Measurements from ENCODE around the gene HPCA. TPM values are rescaled to one million over a fixed set of nuclear protein-coding genes. Genes with fewer than 3 reads are reported as not detected.
A peak's percentile ranks its signal among the peaks of the same experiment; 100 is the strongest.

The HPCA gene
- under 1 TPM in 1 of 2 donors, not detected in 1; 0.38 TPM for total RNA-seq

DNA sequence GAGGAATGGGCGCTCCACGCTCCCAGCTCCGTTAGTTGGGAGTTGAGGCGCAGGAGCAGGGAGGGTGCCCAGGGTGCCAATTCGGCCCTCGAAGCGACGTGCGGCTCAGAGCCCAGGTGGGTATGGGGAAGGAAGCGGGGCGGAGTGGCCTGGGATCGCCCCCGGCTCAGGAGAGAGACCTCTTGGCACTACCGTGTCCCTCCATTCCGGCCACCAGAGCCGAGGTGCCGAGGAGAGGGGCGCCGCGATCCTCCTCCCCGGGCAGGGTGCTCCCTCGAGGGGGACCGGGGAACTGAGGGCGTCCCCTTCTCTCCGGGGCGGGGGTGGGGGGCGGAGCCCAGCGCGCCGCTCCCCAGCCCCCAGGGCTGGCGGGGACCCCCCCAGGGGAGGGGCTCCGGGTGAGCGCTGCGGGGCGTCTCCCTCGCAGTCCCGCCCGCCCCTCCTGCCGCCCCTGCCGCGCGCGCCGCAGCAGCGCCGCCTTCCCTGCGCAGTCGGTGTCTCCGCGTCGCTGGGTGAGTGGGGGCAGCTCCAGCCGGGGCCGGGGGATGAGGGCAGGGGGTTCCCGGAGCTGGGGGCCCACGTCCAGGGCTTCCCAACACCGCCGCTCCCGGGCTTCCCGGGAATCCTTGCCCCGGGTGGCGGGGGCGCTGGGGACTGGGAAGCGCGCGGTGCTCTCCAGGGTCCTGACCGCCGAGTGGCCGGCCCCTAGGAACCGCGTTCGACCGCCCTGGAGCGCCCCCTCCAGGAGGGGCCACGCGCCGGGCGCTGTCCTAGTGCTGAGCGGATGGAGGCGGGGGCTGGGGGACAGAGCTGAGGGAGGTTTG is at the start of gene HPCA:
HPCA (plus strand) TSS at position 488 of the 824 bp plus-strand sequence. CDS start 2,408 bp downstream, outside the sequence.
- peak; percentile 73 to 80 for ATAC-seq
- Mint-ChIP-seq H3K27me3 (peaks cover 47 to 49% of the 10 kb centered on the region in 2 donors), H3K36me3 (no peaks in the 10 kb centered on the region), H3K27ac (no peak within 1 kb of the TSS), H3K4me3 (peak within 1 kb of the TSS; percentile 50), H3K4me1 (ENCODE audit: low read depth in 2 of 2) (peaks cover 6 to 12% of the 10 kb centered on the region in 2 donors), H3K9me3 (no peaks in the 10 kb centered on the region)
- no peak for DNase-seq (ENCODE audit: low spot score)

DNA sequence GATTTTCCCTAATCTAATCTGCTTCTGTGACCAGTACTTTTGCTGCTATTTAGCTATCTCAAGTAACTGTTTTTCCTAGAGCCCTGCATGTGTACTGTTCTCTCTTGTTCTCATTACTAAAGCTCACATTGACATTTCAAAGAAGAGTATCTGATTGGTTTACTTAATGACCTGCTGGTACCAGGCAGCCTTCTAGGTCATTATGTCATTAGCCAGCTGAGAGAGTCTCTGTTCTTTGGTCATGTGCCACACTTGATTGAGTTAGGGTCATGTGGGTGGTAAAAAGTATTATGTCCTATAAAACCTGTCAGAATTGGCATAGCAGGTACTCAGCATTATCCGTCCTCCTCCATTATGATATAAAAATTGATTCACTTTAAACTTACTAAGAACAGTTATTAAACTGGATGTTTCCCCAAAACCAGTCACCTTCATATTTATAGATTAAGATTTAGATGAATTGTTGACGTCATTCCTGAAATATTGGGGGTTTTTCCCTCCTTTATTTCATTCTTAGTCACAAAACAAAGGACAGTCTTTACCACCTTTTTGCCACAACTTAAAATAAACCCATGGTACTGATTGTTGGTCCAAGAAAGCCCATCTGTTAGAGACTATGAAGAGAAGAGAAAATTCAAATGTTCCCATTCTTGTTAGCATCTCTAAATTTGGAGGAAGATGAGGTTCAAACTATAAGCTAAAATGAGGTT is 37.8 kb upstream of the HPCA start:
- Mint-ChIP-seq H3K27ac (peak overlapping the region in 1 of 2 donors; percentile 39), H3K4me1 (ENCODE audit: low read depth in 2 of 2) (peaks cover 0 to 3% of the 10 kb centered on the region in 2 donors), H3K36me3 (peaks cover 15% of the 10 kb centered on the region), H3K27me3 (no peaks in the 10 kb centered on the region), H3K4me3 (no peak overlapping the region), H3K9me3 (no peaks in the 10 kb centered on the region)
- DNase-seq (ENCODE audit: low spot score) (no peak), ATAC-seq (no peak)

DNA sequence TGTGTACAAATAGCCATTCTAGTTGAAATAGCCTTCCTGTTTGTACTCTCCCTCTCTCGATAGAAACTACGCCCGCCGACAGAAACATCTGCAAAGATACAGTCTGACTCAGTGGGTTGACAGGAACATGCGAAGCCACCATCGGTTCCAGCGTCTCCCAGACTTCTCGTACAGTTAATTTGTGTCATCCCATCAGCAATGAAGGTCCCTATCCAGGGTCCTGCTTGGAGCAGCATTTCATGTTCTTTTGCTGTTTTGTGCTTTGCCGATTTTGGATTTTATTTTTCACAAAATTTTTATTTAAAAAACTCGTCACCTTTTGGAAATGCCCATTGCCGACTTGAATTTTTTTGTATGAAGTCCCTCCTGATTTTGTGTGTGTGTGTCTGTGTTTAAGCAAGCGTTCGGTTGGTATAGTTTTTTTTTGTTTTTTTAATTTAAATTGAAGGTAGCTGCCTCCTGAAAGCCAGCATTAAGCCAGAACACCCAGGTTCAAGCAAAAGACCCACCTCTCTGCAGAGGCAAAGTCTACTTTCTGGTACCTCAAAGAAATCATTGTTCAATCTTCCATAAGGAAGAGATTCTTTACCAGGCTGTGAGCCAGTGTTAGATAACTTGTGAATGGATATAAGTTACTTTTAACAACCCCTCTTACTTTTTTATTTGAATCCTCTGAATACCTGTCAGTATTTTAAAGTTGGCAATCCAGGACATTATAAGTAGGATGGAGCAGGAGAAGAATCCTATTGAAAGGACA is 30.3 kb upstream of the HPCA start:
- Mint-ChIP-seq H3K27me3 (no peaks in the 10 kb centered on the region), H3K36me3 (peaks cover 11% of the 10 kb centered on the region), H3K4me3 (no peak overlapping the region), H3K4me1 (ENCODE audit: low read depth in 2 of 2) (no peaks in the 10 kb centered on the region), H3K9me3 (no peaks in the 10 kb centered on the region), H3K27ac (no peak overlapping the region)
- ATAC-seq, result no peak
- no peak for DNase-seq (ENCODE audit: low spot score)

DNA sequence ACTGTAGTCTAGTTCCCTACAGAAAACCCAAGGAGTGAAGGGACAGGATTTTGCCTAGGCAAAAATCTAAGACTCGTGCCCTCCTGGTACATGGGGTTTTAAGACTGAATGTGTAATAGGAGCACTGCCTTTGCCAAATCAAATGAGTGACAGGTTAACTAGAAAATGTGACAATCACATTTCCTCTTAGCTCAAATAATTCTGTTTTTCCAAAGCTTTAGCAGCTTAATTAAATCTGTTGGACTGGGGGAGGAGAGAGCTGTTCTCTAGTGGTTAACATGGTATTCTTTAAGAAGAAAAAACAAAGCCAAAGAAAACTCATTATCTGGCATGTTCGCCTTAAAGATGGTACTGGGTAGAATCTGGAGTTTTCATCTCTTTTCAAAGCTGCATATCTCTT is 28.2 kb upstream of the HPCA start:
- peaks cover 11% of the 10 kb centered on the region for H3K36me3 Mint-ChIP-seq
- H3K4me1 Mint-ChIP-seq (ENCODE audit: low read depth in 2 of 2), result peaks cover 0 to 2% of the 10 kb centered on the region in 2 donors
- no peak overlapping the region for H3K27ac Mint-ChIP-seq

DNA sequence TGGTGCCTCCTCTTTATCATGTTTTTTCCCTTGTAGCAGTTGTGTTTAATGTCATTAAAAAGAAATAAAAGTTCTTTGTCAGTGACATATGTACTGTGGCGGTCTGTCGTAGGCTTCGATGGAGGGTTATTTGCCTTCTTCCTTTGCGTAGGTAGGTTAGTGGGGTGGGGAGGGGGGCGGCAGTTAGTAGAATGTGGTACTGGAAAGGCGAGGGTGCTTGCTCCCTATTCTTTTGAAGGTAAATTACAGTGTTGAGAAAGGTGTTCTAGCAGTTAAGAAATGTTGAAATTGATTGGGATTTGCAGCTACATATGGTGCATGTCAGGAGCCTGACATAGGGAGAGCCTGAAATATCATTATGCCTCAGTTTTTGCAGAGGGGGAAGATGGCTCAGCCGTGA is 27.5 kb upstream of the HPCA start:
- Mint-ChIP-seq H3K4me3 (no peak overlapping the region), H3K9me3 (no peaks in the 10 kb centered on the region), H3K27me3 (no peaks in the 10 kb centered on the region), H3K4me1 (ENCODE audit: low read depth in 2 of 2) (peaks cover 0 to 4% of the 10 kb centered on the region in 2 donors), H3K27ac (no peak overlapping the region), H3K36me3 (peaks cover 11% of the 10 kb centered on the region)
- ATAC-seq (no peak), DNase-seq (ENCODE audit: low spot score) (no peak)

More for the DNA sequence above, 28.2 kb upstream of the HPCA start:
- H3K4me3 Mint-ChIP-seq, result no peak overlapping the region
- DNase-seq (ENCODE audit: low spot score) (no peak), ATAC-seq (no peak)
- no peaks in the 10 kb centered on the region for H3K27me3 Mint-ChIP-seq
- H3K9me3 Mint-ChIP-seq, result no peaks in the 10 kb centered on the region

DNA sequence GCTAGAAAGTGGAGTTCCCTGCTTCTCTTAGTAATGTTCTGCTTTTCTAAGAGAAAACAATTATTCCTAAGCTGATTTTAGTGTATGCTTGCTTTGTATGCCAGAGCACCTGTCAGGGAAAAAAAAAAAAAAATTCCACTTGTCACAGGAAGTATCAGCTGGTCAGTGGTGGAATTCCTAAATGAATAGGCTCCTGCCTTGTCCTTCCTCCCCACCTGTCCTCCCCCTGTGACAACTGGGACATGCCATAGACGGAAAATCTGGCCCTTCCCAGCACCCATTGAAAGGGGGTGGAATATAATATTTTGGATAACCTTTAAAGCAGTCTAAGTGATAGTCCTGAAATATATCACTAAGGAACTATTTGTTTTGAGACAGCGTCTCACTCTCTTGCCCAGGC is 26.4 kb upstream of the HPCA start:
- no peaks in the 10 kb centered on the region for H3K27me3 Mint-ChIP-seq
- DNase-seq (ENCODE audit: low spot score) (no peak), ATAC-seq (no peak)
- H3K9me3 Mint-ChIP-seq, result no peaks in the 10 kb centered on the region
- peaks cover 0 to 4% of the 10 kb centered on the region in 2 donors for H3K4me1 Mint-ChIP-seq (ENCODE audit: low read depth in 2 of 2)
- H3K27ac Mint-ChIP-seq, result no peak overlapping the region
- H3K36me3 Mint-ChIP-seq, result no peaks in the 10 kb centered on the region
- no peak overlapping the region for H3K4me3 Mint-ChIP-seq

DNA sequence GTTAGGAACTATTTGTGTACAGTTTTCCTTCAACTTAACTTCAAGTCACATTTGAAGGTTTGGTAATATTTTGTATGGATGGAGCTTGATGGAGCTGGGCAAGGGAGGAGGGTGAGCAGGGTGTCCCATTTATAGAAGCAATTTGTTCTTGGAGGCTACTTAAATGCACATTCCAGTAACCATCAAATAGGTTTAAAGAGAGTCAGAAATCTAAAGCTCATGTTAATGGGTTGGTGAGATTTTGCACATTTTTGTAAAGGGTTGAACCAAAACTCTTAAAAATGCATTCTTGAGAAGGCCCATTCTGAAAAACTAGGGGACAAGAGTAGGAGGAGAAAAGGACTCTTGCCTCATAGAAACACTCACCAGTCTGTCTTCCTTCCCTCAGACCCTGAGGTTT is 25.7 kb upstream of the HPCA start:
- no peak overlapping the region for H3K27ac Mint-ChIP-seq
- DNase-seq (ENCODE audit: low spot score) (no peak), ATAC-seq (no peak)
- no peaks in the 10 kb centered on the region for H3K36me3 Mint-ChIP-seq
- H3K4me3 Mint-ChIP-seq, result no peak overlapping the region
- no peaks in the 10 kb centered on the region for H3K9me3 Mint-ChIP-seq
- H3K27me3 Mint-ChIP-seq, result no peaks in the 10 kb centered on the region
- H3K4me1 Mint-ChIP-seq (ENCODE audit: low read depth in 2 of 2), result peaks cover 0 to 4% of the 10 kb centered on the region in 2 donors

DNA sequence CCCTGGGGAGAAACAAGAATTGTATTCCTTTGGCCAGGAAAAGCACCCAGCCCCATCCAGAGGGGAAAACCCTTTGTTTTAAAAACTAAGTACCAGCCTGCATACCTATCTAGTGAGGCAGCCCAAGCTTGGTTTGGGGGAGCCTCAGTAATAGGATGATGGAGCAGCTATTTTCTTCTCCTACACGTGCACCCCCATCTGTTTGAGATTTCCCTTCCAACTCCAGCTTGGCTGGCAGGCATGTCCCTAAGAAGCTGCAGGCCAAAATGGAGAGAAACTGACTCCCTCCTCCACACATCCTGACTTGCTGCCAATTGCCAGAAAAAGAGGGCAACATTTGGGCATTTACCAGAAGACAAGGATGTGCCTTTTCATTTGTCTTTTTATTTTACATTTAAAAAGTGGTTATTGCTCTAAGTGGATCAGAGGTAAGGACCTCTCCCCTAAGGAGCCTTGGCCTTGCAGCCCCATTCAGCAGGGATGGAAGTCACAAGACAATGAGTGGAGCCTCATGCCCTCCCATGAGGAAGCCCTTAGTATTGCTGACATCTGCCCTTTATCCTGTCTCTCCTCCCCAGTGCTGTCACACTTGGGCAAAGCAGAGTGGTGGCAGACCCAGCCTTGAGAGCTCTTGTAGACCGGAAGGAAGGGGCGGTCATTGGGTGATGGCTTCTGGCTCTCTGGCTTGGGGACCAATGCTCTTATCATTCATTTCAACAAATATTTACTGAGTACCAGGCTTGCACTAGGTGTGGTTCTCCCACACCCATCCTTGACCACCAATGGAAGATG is 24.2 kb upstream of the HPCA start:
- Mint-ChIP-seq H3K27ac (no peak overlapping the region), H3K27me3 (no peaks in the 10 kb centered on the region), H3K9me3 (no peaks in the 10 kb centered on the region), H3K36me3 (no peaks in the 10 kb centered on the region), H3K4me3 (no peak overlapping the region), H3K4me1 (ENCODE audit: low read depth in 2 of 2) (peaks cover 0 to 4% of the 10 kb centered on the region in 2 donors)
- no peak for ATAC-seq
- no peak for DNase-seq (ENCODE audit: low spot score)

DNA sequence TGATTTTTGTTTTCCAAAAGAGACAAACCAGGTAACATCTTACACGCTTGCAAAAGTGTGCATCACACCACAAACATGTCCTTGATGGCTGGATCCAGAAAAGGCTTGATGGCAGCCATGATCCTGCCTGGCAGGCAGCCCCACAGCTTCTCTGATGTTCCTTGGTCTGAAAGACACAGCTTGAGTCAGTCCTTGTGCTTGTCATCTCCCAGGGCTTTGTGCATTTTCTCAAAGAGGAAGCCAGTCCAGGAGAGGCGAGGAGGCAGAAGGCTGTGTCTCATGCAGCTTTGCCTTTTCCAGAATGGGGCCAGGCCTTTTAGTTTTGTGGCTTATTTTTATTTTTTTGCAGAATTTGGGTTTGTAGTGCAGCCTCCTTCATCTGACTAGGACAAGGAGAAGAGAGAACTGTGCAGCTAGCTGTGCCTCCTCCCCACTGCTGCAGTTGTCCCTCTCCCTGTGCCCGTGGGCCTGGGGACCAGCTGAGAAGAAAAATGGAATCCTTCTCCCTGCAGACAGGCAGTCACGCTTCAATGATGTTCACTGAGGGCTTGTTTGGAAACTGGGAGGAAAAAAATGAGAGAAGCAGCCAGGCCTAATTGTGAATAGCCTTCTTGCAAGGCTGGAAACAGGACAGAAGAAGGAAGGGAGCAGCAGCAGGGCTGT is 22.9 kb upstream of the HPCA start:
- DNase-seq (ENCODE audit: low spot score) (no peak), ATAC-seq (no peak)
- Mint-ChIP-seq H3K4me3 (no peak overlapping the region), H3K27me3 (no peaks in the 10 kb centered on the region), H3K9me3 (no peaks in the 10 kb centered on the region), H3K27ac (no peak overlapping the region), H3K36me3 (no peaks in the 10 kb centered on the region), H3K4me1 (ENCODE audit: low read depth in 2 of 2) (peaks cover 0 to 4% of the 10 kb centered on the region in 2 donors)

DNA sequence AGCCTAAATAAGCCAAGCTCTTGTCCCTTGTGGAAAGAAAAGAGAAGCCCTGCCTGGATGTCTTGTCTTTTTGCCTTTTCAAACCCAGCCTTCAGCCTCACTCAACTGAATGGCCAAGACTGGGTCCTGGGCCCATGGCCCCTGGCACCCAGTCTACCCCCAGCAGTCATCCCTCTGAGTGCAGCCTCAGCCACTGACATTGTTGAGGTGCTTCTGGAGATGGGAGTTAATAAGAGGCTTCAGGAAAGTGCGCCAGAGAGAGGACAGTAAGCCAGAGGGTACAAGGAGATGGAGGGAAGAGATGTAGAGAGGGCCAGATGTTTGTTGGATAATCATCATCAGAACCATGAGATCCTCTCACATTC is 22.4 kb upstream of the HPCA start:
- DNase-seq (ENCODE audit: low spot score) (no peak), ATAC-seq (no peak)
- H3K4me3 Mint-ChIP-seq, result no peak overlapping the region
- no peak overlapping the region for H3K27ac Mint-ChIP-seq
- no peaks in the 10 kb centered on the region for H3K9me3 Mint-ChIP-seq
- H3K27me3 Mint-ChIP-seq, result peaks cover 0 to under 1% of the 10 kb centered on the region in 2 donors
- H3K36me3 Mint-ChIP-seq, result no peaks in the 10 kb centered on the region
- H3K4me1 Mint-ChIP-seq (ENCODE audit: low read depth in 2 of 2), result peaks cover 0 to 4% of the 10 kb centered on the region in 2 donors

DNA sequence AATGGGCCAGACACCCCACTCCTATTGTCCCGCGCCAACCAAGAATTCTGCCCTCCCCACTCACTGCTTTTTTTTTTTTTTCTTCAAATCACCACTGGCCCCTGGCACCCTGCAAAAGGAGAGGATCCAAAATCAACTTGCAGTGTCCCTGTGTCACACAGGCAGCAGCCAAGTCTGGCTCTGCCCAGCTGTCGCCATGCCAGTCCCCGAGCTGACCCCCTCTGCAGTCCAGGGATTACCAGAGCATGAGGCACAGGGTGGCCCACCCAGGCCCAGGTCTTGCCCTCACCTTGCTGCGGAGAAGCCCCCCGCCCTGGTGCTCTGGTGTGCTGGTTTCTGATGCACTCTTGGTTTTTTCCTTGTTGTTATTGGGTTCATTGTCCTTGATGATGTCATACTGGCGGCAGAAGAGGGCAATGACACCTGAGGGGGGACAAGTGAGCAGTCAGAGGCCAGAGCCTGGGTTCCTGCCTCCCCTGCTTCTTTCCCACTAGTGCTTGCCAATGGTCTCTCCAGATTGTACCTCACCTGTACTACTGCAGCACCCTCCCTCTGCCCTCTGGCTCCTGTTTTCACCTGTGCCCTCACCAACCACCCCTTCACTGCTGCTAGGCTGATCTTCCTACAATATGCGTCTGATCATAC is 21.8 kb upstream of the HPCA start:
- DNase-seq (ENCODE audit: low spot score), result no peak
- ATAC-seq, result no peak
- Mint-ChIP-seq H3K4me3 (no peak overlapping the region), H3K27ac (peak overlapping the region in 1 of 2 donors; percentile 72), H3K4me1 (ENCODE audit: low read depth in 2 of 2) (peaks cover 3 to 8% of the 10 kb centered on the region in 2 donors), H3K27me3 (peaks cover 4 to 7% of the 10 kb centered on the region in 2 donors), H3K36me3 (no peaks in the 10 kb centered on the region), H3K9me3 (no peaks in the 10 kb centered on the region)

DNA sequence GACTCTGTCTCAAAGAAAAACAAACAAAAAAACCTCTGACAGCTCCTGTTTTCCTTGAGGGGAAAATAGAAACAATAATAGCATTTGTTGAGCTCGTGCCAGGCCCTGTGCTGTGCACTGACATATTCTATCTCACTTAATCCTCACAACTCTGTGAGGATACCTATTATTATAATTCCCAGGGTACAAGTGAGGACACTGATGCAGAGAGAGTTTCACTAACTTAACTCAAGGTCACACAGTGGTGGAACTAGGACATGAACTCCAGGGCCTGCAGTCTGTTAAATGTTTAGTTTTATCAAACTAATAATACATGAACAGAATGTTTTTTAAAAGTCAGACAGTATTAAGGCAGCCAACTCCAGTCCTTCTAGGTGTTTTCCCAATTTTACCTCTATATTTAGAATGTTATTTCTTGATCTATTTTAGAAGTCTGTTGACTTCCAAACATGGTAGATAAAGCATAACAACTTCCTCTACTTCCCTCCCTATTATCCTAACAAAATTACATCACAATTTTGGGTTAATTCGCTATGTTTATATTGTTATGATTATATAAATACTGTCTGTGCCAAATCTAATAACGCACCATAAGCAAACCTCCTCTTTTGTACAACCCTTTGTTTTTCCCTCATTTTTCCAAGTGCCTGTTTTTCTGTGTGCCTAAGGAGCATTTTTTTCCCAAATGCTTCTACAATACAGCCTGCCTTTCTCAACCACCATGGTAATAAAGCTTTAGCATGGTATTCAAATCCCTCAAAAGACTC is 20.5 kb upstream of the HPCA start:
- Mint-ChIP-seq H3K27me3 (peaks cover 11 to 15% of the 10 kb centered on the region in 2 donors), H3K4me3 (no peak overlapping the region), H3K9me3 (no peaks in the 10 kb centered on the region), H3K27ac (no peak overlapping the region), H3K4me1 (ENCODE audit: low read depth in 2 of 2) (peaks cover 11 to 12% of the 10 kb centered on the region in 2 donors), H3K36me3 (no peaks in the 10 kb centered on the region)
- ATAC-seq (no peak), DNase-seq (ENCODE audit: low spot score) (no peak)

Measured in natural killer cell treated with Interleukin-12 subunit alpha and Interleukin-12 subunit beta and Interleukin-15 and Interleukin-18, amount 100 ng/mL, for 72 hours (primary cell).